IMR-90 (cell line): ENCODE measurements around the gene VSNL1. TPM values are rescaled to one million over a fixed set of nuclear protein-coding genes. Genes with fewer than 3 reads are reported as not detected.
A peak's percentile ranks its signal among the peaks of the same experiment; 100 is the strongest.

ENCODE experiments used
- ATAC-seq: fragments of 200-7000 bp; cut with Tn5 transposase; 2 replicates; pipeline ENCODE4 v1.9.1; 2020; ENCODE audit warnings: low read depth, mild to moderate bottlenecking, moderate library complexity
- BruUV-seq: library from RNA; stranded (reverse); fragments of 400-500 nt; replicated peaks from 2 replicates; lab custom pipeline; 2021; lab: Mats Ljungman, UMichigan
- CTCF ChIA-PET: fragments of 300-600 bp; formaldehyde crosslinking; extraction: SDS; loops from one replicate; lab custom pipeline; 2021; ENCODE audit warnings: antibody characterized with exemption; lab: Yijun Ruan, JAX
- POLR2A ChIA-PET: fragments of 300-600 bp; sonication (Branson Sonifier 250); formaldehyde crosslinking; loops from one replicate; lab custom pipeline; 2022; ENCODE audit warnings: antibody characterized with exemption; ENCODE audit not compliant: unreplicated experiment; lab: Charles Lee
- DNase-seq: peaks from one replicate; pipeline ENCODE4 v3.0.0; 2013
- H2AFZ ChIP-seq: replicated peaks from 2 replicates; pipeline ENCODE3; 2013; ENCODE audit warnings: low read length, mild to moderate bottlenecking; ENCODE audit not compliant: poor library complexity
- H2AK5ac ChIP-seq: 2 replicates; pipeline ENCODE4 v1.6.1; 2013; ENCODE audit warnings: low read depth, low read length, inconsistent platforms
- H2AK9ac ChIP-seq: replicated peaks from 2 replicates; pipeline ENCODE3; 2013; ENCODE audit warnings: mild to moderate bottlenecking, low read depth, low read length, moderate library complexity; ENCODE audit not compliant: poor library complexity
- H2BK120ac ChIP-seq: 2 replicates; pipeline ENCODE4 v1.6.1; 2013; ENCODE audit warnings: low read depth, low read length, inconsistent platforms
- H2BK15ac ChIP-seq: 3 replicates; pipeline ENCODE4 v1.6.1; 2013; ENCODE audit warnings: low read depth, low read length, inconsistent platforms
- H2BK20ac ChIP-seq: 2 replicates; pipeline ENCODE4 v1.6.1; 2013; ENCODE audit warnings: low read depth, mild to moderate bottlenecking, inconsistent platforms, low read length, moderate library complexity
- H2BK5ac ChIP-seq: 2 replicates; pipeline ENCODE4 v1.6.1; 2013; ENCODE audit warnings: mild to moderate bottlenecking, low read depth, low read length, inconsistent platforms; ENCODE audit not compliant: poor library complexity, severe bottlenecking
- H3K14ac ChIP-seq: replicated peaks from 2 replicates; pipeline ENCODE4 v1.6.1; 2013; ENCODE audit warnings: low read depth, low read length, inconsistent platforms
- H3K18ac ChIP-seq: 2 replicates; pipeline ENCODE4 v1.6.1; 2013; ENCODE audit warnings: low read depth, low read length, control low read depth
- H3K23ac ChIP-seq: 2 replicates; pipeline ENCODE4 v1.6.1; 2013; ENCODE audit warnings: low read depth, low read length, inconsistent platforms
- H3K27ac ChIP-seq: 2 replicates; pipeline ENCODE4 v1.5.1; 2013; ENCODE audit warnings: mild to moderate bottlenecking, control low read depth, low read length; ENCODE audit not compliant: insufficient read depth
- H3K27me3 ChIP-seq: 2 replicates; pipeline ENCODE4 v1.6.1; 2013; ENCODE audit warnings: low read length; ENCODE audit not compliant: control insufficient read depth, insufficient read depth
- H3K36me3 ChIP-seq: 2 replicates; pipeline ENCODE4 v1.6.1; 2013; ENCODE audit warnings: low read length, mixed read lengths; ENCODE audit not compliant: control insufficient read depth, insufficient read depth
- H3K4ac ChIP-seq: 2 replicates; pipeline ENCODE4 v1.6.1; 2013; ENCODE audit warnings: low read depth, low read length, inconsistent platforms
- H3K4me1 ChIP-seq: 2 replicates; pipeline ENCODE4 v1.6.1; 2013; ENCODE audit warnings: low read length, mixed read lengths; ENCODE audit not compliant: control insufficient read depth, insufficient read depth
- H3K4me2 ChIP-seq: 2 replicates; pipeline ENCODE4 v1.6.1; 2013; ENCODE audit warnings: low read depth, mild to moderate bottlenecking, control low read depth, low read length, moderate library complexity
- H3K4me3 ChIP-seq: 2 replicates; pipeline ENCODE4 v1.5.1; 2013; ENCODE audit warnings: low read depth, mild to moderate bottlenecking, control low read depth, low read length, moderate library complexity; ENCODE audit not compliant: insufficient read depth
- H3K56ac ChIP-seq: 2 replicates; pipeline ENCODE4 v1.6.1; 2013; ENCODE audit warnings: low read length, inconsistent platforms; ENCODE audit not compliant: insufficient read depth; ENCODE audit errors: extremely low read depth
- H3K79me1 ChIP-seq, 2 experiments: 2 replicates each; pipeline ENCODE4 v1.6.1; 2013; ENCODE audit warnings: low read length in 2 of 2, inconsistent platforms in 1 of 2, low read depth in 1 of 2
- H3K9ac ChIP-seq: 2 replicates; pipeline ENCODE4 v1.6.1; 2013; ENCODE audit warnings: low read depth, low read length, control low read depth
- H3K9me1 ChIP-seq: 2 replicates; pipeline ENCODE4 v1.6.1; 2013; ENCODE audit warnings: low read length, inconsistent platforms; ENCODE audit not compliant: insufficient read depth
- H3K9me3 ChIP-seq: 2 replicates; pipeline ENCODE4 v1.6.1; 2013; ENCODE audit warnings: low read length; ENCODE audit not compliant: control insufficient read depth, insufficient read depth
- H4K20me1 ChIP-seq: 2 replicates; pipeline ENCODE4 v1.6.1; 2013; ENCODE audit warnings: low read length, inconsistent platforms; ENCODE audit not compliant: insufficient read depth
- H4K5ac ChIP-seq: 2 replicates; pipeline ENCODE4 v1.6.1; 2013; ENCODE audit warnings: mild to moderate bottlenecking, low read depth, low read length, control low read depth
- H4K8ac ChIP-seq, 2 experiments: 2 replicates each; pipeline ENCODE4 v1.6.1; 2013; ENCODE audit warnings: low read depth in 2 of 2, low read length in 2 of 2, control low read depth in 1 of 2, inconsistent platforms in 1 of 2
- H4K91ac ChIP-seq: 2 replicates; pipeline ENCODE4 v1.6.1; 2013; ENCODE audit warnings: low read depth, low read length, inconsistent platforms; ENCODE audit not compliant: insufficient read depth
- CEBPB ChIP-seq: IDR thresholded peaks from 2 replicates; pipeline ENCODE4 v1.6.1; 2012; ENCODE audit warnings: low read depth, low read length, improper control_type of control experiment
- ELK1 ChIP-seq: fragments of 150-350 bp; IDR thresholded peaks from 2 replicates; pipeline ENCODE4 v1.6.1; 2016; ENCODE audit warnings: low read depth, mild to moderate bottlenecking, low read length, moderate library complexity, borderline replicate concordance
- MAFK ChIP-seq: IDR thresholded peaks from 2 replicates; pipeline ENCODE4 v1.6.1; 2012; ENCODE audit warnings: low read depth, low read length, improper control_type of control experiment
- MAZ ChIP-seq: IDR thresholded peaks from 2 replicates; pipeline ENCODE4 v1.6.1; 2012; ENCODE audit warnings: low read depth, mild to moderate bottlenecking, low read length, improper control_type of control experiment, moderate library complexity, borderline replicate concordance
- NFE2L2 ChIP-seq: fragments of 150-350 bp; IDR thresholded peaks from 2 replicates; pipeline ENCODE4 v1.6.1; 2016; ENCODE audit warnings: low read depth, mild to moderate bottlenecking, low read length
- WGBS, 2 experiments: methylation state at CpG; one replicate each; pipeline versions ENCODE4 v1.1.5 to v1.1.7; 2013; ENCODE audit warnings: missing lambda C conversion rate in 2 of 2; ENCODE audit not compliant: insufficient read length in 1 of 2; ENCODE audit errors: extremely low coverage in 2 of 2; 5-methylcytosine and 5-hydroxymethylcytosine counted together
- dilution Hi-C: fragments of 300-500 bp; cut with HindIII; formaldehyde crosslinking; loops from one replicate; pipeline ENCODE4 v1.14.3; 2018; ENCODE audit warnings: low sequenced_read_pairs; ENCODE audit not compliant: unreplicated experiment
- in situ Hi-C: fragments of 300-500 bp; cut with MboI; formaldehyde crosslinking; loops from 3 replicates; pipeline ENCODE4 v1.14.3; 2019; ENCODE audit warnings: low sequenced_read_pairs, inconsistent platforms, mixed read lengths
- intact Hi-C: fragments of 100-400 bp; cut with micrococcal nuclease; formaldehyde crosslinking; loops from 2 replicates; pipeline ENCODE4 v1.10.0; 2022
- polyA plus RNA-seq, 3 experiments: library from polyadenylated mRNA; depleted of rRNA; stranded (reverse); fragments of >200 nt; gene quantifications; 2 replicates each; pipeline ENCODE4 v1.2.3, GENCODE V29; 2012; ENCODE audit warnings: low replicate concordance in 1 of 3
- total RNA-seq: library from RNA; depleted of rRNA; stranded (reverse); fragments of >200 nt; gene quantifications from 2 replicates; pipeline ENCODE4 v1.2.3, GENCODE V29; 2012

VSNL1 gene
- total and polyA plus RNA-seq, 2 of the 4 experiments (the other 2 are of a cell fraction): 0.32 to 0.36 TPM

- H3K9ac ChIP-seq: no peak overlapping the region
- no peaks in the 10 kb centered on the region for H3K36me3 ChIP-seq
- no peaks in the 10 kb centered on the region for H3K27me3 ChIP-seq
- H3K79me1 ChIP-seq: no peaks in the 10 kb centered on the region
- H2AFZ ChIP-seq: no peak overlapping the region
- no peak overlapping the region for H3K4ac ChIP-seq
- no peak overlapping the region for H2BK120ac ChIP-seq
- no peak overlapping the region for H2BK15ac ChIP-seq
- no peak overlapping the region for H2BK5ac ChIP-seq
- H2BK20ac ChIP-seq: no peak overlapping the region
- dilution Hi-C loops (no loop called here), in situ Hi-C loops (no loop called here), intact Hi-C loops (no loop called here)
- H3K4me1 ChIP-seq: peaks cover 5% of the 10 kb centered on the region; the same call in 1 of the 2 replicates
- no CpG with 5 or more reads among the region's 2 CpGs for WGBS, 2 experiments
- H3K4me3 ChIP-seq: no peak overlapping the region
- ATAC-seq (no peak), DNase-seq (no peak)
- BruUV-seq: no TSS peak
- no peaks in the 10 kb centered on the region for H3K9me3 ChIP-seq
- H3K18ac ChIP-seq: no peak overlapping the region
- H2AK9ac ChIP-seq: no peak overlapping the region
- no peak overlapping the region for H3K23ac ChIP-seq
- H3K9me1 ChIP-seq: no peaks in the 10 kb centered on the region
- no peak overlapping the region for H3K14ac ChIP-seq
- H4K5ac ChIP-seq: no peak overlapping the region
- H4K8ac ChIP-seq: no peak overlapping the region
- H3K4me2 ChIP-seq: no peak overlapping the region
- ChIA-PET CTCF (interaction anchor here (1.1 kb wide), 1 partner anchor 52 kb away, joined by 3 read pairs; no protein-coding TSS in a partner anchor), POLR2A (no interaction called here)
- H4K20me1 ChIP-seq: no peaks in the 10 kb centered on the region
- H2AK5ac ChIP-seq: no peak overlapping the region
- no peak for TF ChIP-seq MAZ
- no peak for TF ChIP-seq ELK1
- no peak for TF ChIP-seq MAFK
- no peak for TF ChIP-seq NFE2L2
- 0 out of 2 replicates have a peak, but pooled peaks have one; percentile 13 for TF ChIP-seq CEBPB
- H3K56ac ChIP-seq: no peak overlapping the region
- no peak overlapping the region for H4K91ac ChIP-seq
- H3K27ac ChIP-seq: no peak overlapping the region
Measured at GRCh38 chr2:17593445-17593840, 52.9 kb downstream of the VSNL1 start.
